OCI-M2 (cell line): ENCODE results near the gene EML4.
"Not testable (repeated sequence)": the region's sequence is repeated elsewhere in the genome, so short reads cannot be mapped to it uniquely, and the experiment has no call there.

Experiments used
- DNase-seq: peaks from one replicate; lab custom pipeline; 2025; ENCODE audit not compliant: unreplicated experiment; lab: John Stamatoyannopoulos, UW

Gene EML4

DNA sequence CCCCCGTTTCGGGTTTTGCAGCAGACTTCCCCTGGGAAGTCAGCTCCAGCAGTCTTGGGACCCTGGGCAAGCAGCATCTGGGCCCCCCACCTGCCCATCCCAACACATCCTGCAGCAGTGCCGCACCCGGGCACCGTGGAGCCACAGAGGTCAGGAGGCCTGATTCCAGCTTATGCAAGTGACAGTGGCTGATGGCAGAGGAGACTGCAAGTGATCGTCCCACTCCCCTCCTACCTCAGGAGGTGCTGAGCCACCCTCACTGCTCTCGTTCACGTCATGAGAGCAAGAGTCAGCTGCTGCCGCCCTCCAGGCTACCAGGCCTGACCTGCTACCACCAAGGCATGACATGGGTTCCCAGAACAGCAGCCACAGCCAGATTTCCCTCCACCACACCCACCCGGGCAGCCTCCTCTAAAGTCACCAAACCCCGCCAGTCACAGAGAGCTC lies 173.7 kb downstream of the EML4 start:
- no peak for DNase-seq

GRCh38 chr2:42345986-42346385 lies 176.8 kb downstream of the EML4 start:
- no peak for DNase-seq

DNA sequence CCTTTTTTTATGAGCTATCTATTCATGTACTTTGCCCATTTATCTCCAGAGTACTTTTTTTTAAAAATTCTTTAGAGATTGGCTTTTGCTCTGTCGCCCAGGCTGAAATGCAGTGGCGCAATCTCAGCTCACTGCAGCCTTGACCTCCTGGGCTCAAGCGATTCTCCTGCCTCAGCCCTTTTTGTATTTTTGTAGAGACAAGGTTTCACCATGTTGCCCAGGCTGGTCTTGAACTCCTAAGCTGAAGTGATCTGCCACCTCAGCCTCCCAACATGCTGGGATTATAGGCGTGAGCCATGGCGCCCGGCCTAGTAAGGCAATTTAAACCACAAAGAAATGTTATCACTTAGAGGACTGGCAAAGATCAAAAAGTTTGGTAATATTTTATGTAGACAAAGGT lies 177.7 kb downstream of the EML4 start:
- not testable (repeated sequence) for DNase-seq

- not testable (repeated sequence) for DNase-seq
Measured at GRCh38 chr2:42347518-42347917, 178.4 kb downstream of the EML4 start.

- no peak for DNase-seq
Measured at GRCh38 chr2:42348113-42348805, 179.1 kb downstream of the EML4 start.

- DNase-seq, result no peak
Measured at GRCh38 chr2:42350434-42351063, 181.4 kb downstream of the EML4 start.

- no peak for DNase-seq
Measured at GRCh38 chr2:42351864-42352263, 182.7 kb downstream of the EML4 start.

- DNase-seq, result no peak
Measured at GRCh38 chr2:42353792-42354429, 184.8 kb downstream of the EML4 start.

DNA sequence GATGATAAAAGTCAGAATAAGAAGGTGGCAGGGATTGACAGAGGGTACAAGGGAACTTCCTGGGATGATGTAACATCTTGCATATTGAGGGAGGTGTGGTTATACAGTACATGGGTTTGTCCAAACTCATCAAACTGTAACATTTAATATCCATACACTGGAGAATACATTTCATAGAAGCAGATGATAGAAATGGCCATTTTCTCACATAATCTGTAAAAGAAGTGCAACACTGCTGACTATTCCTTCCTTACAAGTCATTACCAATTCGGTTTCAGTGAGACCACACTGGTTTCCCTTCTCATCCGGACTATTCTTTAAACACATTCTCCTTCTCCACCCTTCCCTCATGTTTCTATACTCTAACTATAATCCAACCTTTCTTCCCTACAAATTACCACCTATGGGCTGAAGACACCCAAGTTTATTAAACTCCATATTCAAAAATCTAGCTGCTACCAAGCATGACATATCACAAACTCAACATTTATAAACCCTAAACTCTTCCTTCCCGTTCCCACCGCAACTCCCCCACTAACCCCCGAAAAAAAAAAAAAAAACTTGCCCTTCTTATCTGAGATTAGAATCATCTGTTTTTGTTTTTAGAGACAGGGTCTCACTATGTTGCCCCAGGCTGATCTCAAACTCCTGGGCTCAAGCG lies 190.3 kb downstream of the EML4 start:
- DNase-seq, result no peak

DNA sequence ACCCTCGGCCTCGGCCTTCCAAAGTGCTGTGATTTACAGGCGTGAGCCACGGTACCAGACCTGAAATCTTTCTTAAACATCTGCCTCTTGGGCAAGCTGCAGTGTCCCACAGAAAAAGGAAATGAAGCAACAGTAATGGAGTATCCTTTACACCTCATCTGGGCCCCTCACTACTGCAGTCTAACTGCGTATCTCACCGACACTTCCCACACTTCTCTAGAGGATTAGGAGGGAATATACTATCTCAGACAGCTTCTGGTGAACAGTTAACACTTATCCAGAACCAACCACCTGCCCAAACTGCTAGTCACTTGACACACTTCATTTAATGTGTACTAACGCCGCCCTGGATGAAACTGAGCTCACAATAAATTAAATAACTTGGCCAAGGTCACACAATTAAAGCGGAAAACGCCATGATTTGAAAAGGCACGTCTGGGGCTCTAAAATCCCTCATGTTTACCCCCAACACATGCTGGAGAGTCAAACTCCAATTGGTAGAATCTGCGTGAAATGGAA lies 190.9 kb downstream of the EML4 start:
- peak; percentile 53 for DNase-seq

GRCh38 chr2:42360493-42360889 lies 191.3 kb downstream of the EML4 start:
- DNase-seq, result no peak

GRCh38 chr2:42360890-42361727 lies 192.0 kb downstream of the EML4 start, which contains the start of gene COX7A2L:
COX7A2L (minus strand) TSS chr2:42361217; CDS start chr2:42361161, 56 bp downstream.
- DNase-seq, result peak; percentile 88

GRCh38 chr2:42361728-42362283 lies 192.7 kb downstream of the EML4 start:
- no peak for DNase-seq

GRCh38 chr2:42363413-42363812 lies 194.3 kb downstream of the EML4 start:
- no peak for DNase-seq

DNA sequence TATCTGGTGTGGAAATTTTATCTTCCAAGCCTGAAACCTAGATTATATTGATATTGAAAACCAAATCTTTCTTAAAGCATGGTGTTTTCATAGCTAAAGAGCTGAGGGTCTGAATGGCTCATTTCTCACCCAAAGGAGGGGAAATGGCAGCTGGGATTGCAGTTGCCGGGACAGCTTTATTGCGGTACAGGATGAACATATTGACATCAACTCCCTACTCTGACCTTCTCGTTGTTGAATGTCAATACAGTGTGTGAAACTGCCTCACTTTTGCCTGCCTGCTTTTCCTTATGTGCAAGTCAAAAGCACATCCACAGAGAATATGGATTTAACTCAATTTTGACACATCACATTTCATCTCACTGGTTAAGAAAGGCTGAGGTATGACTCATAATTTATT lies 195.5 kb downstream of the EML4 start:
- no peak for DNase-seq

DNA sequence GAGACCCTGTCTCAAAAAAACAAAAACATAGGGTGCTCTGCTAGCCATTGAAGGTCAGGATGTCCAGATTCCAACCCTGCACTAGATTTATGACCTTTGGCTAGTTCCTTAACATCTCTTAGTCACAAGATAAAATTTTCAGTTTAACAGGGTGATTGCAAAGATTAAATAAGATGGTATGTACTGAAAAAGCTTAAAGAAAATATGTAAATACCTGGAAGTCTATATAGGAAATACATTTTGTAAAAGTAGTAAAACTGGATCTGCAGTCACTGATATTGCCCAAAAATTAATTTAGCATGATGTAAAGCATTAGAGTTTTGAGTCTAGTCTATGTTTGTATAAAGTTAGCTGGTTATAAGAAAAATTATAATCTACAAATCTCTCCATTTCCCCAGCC lies 197.3 kb downstream of the EML4 start:
- no peak for DNase-seq

- no peak for DNase-seq
Measured at GRCh38 chr2:42367835-42368234, 198.7 kb downstream of the EML4 start.

DNA sequence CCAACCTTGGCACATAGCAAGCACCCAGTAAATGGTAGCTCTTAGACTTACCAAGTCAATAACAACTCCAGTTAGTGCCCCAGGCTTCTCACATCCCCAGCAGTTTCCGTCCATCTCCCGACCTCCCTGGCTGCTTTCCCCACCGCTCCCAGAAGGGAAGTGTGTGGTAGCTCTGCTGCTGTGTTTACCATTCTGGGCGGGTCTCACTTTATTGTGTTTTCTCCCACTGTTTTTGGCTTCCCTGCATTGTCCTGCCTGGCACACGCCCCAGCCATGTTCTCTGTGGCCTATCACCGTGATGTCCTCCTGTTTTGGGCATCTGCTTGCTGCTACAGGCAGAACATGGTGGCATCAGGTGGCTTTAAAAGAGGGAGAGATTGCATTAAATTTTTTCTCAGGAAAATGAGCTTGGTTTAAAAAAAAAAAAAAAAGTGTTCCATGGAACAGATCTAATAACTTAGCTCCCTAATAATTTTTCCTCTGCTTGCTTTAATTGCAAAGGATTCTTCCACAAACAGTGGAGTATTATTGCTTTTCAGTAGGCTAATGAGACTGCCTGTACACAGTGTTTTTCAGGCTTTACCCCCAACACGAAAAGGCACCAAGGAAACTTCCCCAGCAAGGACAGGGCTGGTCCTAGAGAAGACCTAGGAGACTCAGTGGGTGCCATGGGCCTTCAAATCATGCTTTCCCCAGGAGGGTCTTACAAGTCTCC lies 199.8 kb downstream of the EML4 start:
- DNase-seq, result no peak

- no peak for DNase-seq
Measured at GRCh38 chr2:42369532-42370229, 200.5 kb downstream of the EML4 start.
